HG03135 (cell line): ENCODE results near the gene FNDC8.
A peak's percentile ranks its signal among the peaks of the same experiment; 100 is the strongest.
"Not testable (repeated sequence)": the region's sequence is repeated elsewhere in the genome, so short reads cannot be mapped to it uniquely, and the experiment has no call there.

Source experiments
- ATAC-seq: cut with Tn5 transposase; IDR thresholded peaks from one replicate; pipeline ENCODE4 v1.9.1; 2021; ENCODE audit warnings: mild to moderate bottlenecking, moderate library complexity; ENCODE audit not compliant: unreplicated experiment

The FNDC8 gene

DNA sequence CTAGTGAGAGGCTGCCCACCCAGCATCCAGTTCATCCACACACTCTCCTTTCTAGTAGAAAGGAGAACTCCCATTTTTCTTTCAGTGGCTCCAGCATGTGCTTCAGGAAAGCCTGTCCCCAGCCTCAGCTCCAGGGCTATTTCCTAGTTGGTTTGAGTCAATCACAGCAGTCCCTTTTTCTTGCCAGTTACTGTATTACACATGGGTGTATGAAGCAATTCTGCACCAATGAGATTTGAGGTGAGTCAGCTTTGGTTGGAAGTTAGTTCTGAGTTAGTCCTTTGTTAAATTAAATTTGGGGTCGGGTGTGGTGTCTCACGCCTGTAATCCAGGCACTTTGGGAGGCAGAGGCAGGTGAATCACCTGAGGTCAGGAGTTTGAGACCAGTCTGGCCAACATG lies 26.5 kb upstream of the FNDC8 start:
- ATAC-seq = no peak

DNA sequence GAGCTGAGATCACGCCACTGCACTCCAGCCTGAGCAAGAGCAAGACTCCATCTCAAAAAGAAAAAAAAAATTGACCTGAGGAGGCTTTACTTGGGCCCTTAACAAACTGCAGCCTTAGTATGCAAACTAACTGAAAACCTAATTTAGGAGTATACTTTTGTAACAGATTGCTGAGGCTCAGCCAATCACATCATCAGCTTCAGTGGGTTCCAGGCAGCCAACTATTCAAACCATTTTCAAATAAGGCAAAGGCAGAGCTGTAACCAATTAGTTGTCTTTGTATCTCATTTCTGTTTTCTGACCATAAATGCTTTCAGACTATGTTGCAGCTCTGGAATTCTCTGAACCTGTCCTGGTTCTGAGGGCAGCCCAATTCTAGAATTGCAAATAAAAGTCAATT lies 25.7 kb upstream of the FNDC8 start:
- no peak for ATAC-seq

DNA sequence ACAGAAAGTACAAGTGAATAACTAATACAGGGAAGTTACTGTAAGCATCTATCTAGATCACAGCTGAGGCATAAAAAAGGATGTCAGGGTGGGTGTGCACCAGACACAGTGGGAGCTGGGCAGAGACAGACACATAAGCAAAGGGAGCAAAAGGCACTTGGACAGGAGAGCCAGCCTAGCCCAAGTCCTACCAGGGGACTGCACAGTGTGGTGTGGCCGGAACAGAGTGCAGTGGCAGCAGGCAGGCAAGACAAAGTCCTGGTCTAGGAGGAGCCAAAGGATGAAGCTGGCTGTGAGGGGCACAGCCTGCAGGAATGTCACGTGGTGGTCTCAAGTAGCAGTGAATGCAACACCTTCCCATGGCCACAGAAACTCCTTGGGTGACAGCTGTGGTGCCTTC lies 23.6 kb upstream of the FNDC8 start:
- no peak for ATAC-seq

DNA sequence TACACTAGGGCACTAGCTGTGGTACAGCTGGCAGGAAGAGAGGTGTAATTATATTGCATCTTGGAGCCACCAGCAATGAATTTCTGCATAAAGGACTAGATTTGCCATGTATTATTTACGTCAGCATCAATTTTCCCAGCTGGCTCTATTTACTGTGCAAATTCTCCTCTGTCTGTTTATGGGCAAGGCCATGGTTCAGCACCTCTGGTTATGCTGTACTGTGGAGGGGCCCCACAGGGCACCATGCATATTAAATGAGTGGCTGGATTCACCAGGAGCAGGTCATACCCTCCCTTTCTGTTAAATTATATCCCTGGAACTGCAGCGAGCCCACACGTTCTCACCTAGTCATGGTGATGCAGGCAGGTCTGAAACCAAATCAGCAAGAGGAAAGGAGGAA lies 21.5 kb upstream of the FNDC8 start:
- no peak for ATAC-seq

DNA sequence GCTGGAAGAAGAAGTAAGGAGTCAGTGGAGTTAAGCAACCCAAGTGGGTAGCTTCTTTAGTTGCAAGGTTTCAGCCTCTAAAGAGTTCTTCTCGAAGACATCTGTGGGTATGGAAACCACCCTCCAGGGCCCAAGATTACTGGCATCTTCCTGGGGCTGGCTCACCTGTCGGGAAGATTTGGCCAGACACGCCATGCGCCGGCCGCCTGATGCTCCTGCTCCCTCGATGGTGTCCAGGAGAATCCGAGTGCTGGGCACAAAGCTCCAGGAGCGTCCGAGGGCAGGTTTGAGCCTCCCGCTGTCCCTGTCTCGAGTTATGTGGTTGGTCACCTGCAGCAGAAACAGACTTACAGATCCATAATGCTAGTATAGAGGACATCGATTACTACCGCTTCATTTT lies 20.4 kb upstream of the FNDC8 start:
- ATAC-seq = no peak

DNA sequence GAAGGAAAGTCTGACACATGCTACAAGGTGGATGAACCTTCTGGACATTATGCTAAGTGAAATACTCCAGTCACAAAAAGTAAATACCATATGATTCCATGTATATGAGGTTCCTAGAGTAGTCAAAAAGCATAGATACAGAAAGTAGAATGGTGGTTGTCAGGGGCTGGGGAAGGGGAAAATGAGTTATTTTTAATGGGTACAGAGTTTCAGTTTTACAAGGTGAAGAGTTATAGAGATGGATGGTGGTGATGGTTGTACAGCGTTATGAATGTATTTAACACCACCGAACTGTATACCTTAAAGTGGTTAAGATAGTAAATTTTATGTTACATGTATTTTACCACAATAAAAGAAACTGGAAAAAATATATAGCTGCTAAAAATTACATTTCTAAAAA lies 19.7 kb upstream of the FNDC8 start:
- ATAC-seq = no peak

DNA sequence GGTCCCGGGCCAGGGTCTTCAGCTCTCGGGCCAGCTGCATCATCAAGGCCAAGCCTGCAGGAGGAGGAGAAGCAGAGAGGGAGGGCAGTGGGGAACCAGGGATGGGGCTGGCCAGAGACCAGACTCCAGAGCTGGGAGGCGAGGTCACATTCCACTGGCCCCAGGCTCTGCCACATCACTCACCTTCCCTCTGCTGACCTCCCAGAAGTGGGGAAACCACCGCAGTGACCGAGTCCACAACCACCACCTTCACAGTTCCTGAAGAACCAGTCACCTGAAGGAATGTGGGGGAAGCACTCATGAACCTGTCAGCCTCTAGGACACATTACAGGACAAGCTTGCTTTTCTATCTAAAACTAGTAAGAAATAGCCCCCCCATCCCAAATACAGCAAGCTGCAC lies 18.1 kb upstream of the FNDC8 start:
- no peak for ATAC-seq

DNA sequence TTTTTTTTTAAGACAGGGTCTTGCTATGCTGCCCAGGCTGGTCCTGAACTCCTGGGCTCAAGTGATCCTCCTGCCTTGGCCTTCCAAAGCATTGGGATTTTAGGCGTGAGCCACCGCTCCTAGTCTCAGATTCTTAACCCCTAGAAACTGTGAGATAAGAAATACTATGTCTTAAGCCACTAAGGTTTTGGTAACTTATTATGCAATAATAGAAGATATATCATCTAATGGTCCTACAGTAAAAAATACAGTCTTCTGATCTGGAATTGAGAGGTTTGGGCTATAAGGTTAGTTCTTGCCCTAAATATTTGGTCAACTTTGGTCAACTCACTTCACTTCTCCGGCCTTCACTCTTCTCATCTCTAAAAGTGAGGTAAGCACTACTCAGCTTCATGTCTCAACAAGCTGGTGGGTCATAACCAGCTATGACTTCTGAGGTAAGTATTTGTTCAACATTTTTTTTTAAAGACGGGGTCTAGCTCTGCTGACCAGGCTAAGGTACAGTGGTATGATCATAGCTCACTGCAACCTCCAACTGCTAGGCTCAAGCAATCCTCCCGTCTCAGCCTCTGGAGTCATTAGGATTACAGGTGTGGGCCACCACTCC lies 16.5 kb upstream of the FNDC8 start:
- no peak for ATAC-seq

DNA sequence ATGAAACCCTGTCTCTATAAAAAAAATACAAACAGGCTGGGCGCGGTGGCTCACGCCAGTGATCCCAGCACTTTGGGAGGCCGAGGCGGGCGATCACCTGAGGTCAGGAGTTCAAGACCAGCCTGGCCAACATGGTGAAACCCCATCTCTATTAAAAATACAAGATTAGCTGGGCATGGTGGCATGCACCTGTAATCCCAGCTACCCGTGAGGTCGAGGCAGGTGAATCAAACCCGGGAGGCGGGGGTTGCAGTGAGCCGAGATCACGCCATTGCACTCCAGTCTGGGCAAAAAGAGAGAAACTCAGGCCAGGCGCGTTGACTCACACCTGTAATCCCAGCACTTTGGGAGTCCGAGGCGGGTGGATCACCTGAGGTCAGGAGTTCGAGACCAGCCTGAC lies 10.6 kb upstream of the FNDC8 start:
- not testable (repeated sequence) for ATAC-seq

DNA sequence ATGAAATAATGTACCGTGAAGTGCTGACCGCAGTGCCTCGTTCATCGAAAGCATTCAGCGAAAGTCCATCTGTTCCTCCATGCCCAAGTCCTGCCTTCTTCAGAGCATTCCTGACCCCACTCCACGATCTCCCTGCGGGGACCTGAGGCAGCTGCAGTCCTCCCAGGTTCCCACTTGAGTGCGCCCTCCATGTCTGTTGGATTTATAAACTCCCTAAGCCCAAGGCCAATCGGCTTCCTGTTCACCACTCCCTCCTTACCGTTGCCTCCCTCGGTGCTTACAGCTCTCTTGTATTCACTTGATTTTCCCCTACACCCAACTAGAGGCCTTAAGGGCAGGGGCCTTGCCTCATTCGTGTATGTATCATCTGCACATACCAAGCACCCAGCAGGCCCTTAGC lies 4.6 kb upstream of the FNDC8 start:
- ATAC-seq = no peak

DNA sequence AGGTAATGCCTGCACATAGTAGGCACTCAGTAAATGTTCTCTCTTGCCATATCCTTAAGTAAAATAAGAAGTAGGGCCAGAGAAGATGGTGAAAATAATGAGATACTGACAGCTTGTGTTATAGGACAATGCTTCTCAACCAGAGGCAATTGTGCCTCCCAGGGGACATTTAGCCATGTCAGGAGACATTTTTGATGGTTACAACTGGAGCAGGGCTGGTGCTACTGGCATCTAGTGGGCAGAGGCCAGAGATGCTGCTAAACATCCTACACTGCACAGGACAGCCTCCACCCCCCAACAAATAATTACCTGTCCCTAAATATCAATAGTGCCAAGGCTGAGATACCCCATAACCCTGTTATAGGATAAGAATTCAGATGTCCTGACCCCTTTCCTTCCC lies 3.4 kb upstream of the FNDC8 start:
- ATAC-seq = no peak

DNA sequence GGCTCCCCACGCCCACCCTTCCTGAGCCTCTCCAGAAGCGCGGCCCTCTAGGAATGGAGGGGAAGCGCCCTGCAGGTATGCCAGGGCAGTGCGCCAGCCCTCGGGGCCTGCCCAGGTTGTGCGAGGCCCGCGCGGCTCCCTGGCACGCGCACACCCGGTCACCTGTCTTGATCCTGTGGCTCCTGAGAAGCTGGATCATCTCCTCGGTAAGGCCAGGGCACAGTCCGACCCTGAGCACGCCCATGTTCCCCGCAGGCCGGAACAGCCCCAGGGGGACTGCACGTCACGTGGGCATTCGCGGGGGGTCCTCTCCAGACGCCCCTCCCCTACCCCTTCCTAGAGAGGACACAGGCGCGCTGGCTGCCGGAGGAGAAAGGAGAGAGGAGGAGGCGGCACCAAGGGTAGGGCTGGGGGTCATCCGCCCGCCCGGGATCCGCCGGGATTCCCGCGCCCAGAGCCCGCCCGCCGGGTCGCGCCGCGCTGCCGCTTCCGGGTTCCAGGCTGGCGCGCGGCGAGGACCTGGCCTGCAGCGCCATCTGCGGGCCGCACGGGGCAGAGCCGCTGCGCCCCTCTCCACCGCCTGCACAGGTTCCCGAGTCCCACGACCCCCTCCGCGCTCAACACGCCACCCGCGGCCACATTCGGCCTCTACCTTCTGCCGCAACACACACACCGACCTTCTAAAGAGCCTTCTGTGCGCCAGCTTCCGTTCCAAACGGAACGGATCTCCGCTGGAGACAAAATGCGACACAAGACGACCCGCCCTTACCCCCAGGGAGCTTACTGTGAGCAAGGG lies 1.8 kb upstream of the FNDC8 start, which contains the start of gene RAD51D:
TSS of gene RAD51D (minus strand) at position 491 of the 796 bp plus-strand sequence. CDS start at position 244, 247 bp downstream.
- peak; percentile 75 for ATAC-seq

DNA sequence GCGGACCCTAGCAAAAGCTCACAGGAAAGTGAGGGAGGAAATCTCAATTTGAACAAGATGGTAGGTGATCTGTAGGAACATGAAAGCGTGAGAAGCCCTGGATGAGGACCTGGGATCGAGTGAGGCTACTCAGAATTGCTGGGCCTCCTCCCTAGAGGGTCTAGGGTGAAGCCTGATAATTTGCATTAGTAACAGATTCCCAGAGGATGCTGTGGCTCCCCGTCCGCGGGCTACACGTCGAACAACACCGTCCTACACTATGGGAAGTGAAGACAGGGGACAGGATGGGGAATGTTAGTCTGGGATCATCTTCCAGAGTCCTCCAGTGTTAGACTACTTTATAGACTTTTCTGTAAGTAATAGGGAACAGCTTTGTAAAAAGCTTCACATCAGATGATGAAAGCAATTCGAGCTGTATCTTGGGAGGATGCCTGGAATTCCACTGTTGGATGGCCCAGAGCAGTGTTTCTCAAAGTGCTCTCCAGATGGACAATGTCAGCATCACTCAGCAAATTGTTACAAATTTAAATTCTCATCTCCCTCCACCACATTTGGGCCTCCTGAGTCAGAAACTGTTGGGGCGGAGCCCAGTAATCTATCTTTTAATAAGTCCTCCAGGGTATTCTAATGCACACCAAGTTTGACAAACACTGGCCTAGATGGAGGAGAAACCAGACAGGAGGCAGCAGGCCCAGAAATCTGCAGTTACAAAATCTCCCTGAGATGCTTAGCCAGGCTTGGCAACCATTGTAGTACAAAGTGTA lies 6.5 kb downstream of the FNDC8 start:
- no peak for ATAC-seq

DNA sequence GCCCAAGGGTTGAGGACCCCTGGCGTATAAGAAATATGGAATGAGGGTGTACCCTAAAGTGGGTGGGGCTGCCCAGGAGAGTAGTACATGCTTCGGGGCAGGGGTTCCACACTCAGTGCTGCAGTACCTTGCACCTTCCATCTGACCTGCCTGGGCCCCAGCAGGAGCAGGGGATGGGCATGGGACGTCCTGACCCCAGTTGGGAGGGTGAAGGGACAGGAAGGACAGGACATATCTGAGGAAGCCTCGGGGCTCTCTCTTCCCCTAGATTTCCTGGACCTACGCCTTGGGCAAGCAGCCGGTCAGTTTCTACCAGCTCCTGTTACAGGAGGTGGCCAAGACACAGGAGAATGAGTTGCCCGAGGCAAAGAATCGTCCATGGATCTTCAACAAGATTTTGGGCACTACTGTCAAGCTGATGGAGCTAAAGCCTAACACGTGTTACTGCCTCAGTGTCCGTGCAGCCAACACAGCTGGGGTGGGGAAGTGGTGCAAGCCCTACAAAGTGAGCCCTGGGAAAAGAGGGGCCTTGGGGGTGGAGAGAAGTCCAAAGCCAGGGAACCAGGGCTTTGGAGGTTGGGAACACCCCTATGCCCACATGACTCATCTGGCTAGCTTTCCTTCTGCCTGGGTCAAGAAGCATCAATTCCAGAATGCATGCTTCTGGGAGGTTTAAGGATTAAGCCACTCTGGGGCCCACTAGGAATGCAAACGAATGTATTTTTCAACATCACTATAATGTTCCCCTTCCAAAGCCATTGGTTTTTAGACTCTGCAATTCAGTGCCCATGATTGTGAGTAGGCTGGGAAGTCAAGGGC lies 7.9 kb downstream of the FNDC8 start:
- ATAC-seq = no peak

DNA sequence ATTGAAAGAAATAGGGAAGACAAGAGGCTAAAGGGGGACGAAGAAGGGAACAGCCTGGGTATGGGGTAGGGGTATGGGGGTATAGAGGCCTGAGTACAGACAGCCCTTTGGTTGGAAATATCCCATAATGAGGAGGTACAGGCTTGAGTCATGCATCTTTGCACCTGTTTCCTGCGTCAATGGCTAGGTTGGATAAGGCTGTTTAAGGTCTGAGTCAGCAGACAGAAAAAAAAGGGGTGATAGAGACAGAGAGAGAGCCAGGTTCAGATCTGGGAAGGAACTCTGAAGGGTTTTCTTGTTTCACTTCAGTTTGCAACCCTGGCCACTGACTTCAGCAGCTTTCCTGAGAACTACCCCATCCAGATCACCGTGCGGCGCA lies 8.5 kb downstream of the FNDC8 start:
- no peak for ATAC-seq

DNA sequence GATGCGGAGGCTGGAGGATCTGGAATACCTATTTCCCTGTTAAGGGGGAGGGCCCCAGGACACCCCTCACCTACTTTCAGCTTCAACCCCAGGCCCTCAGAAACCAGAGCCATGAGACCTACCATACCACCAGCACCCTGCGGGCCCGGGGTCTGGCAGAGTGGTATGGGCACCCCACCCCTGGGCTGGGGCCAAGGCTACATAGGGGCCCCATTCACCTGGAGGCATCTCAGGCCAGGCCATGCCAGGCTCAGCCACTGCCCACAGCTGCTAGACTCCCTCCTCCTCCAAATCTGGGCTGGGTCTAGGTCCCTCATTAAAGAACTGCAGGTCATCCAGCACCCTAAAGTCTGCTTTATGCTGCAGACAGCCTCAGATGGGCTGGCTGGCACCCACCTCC lies 9.0 kb downstream of the FNDC8 start:
- no peak for ATAC-seq

DNA sequence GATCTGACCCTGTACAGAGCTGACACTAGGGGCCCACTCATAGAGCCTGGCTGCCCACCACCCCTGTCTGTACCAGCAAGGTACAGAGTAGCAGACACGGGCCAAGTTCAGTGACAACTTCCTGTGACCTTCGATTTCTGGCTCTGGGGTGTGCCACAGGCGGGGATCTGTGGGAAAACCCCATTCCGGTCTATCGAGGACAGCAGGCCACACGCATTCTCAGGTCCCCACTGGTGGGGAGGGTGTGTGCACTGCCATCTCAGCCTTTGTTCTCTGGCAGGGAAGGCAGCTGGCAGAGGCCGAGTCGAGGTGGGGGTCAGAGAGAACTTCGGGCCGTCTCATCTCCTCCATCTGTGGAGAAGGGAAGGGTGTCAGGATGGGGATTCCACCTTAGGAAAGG lies 10.7 kb downstream of the FNDC8 start:
- ATAC-seq = no peak

DNA sequence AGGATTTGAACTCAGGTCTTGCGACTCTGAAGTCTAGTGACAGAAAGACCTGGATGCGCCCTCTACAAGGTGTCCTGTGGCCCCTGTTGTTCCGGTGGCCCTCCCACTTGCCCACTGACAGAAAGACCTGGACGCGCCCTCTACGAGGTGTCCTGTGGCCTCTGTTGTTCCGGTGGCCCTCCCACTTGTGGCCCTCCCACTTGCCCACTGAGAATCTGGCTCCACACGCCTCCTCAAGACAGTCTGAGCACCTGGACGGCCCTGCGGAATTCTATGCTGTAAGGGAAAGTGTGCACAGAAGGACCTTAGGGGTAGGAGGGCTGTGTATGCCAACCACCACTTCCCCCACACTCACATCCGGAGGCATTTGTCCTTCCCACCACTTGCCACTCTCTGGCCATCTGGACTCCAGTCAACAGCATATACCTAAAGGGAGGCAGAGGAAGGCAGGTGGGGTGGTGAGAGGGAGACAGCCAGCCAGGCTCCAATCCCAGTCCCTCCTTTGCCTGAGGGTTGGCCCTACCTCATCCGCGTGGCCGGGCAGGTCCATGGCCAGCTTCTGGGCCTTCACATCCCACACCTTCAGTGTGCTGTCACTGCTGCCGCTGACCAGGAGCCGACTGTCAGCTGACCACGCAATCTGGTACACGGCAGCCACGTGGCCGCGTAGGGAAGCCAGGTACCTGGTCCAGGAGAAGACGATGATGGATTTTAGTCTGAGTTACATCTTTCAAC lies 11.6 kb downstream of the FNDC8 start:
- ATAC-seq = no peak

DNA sequence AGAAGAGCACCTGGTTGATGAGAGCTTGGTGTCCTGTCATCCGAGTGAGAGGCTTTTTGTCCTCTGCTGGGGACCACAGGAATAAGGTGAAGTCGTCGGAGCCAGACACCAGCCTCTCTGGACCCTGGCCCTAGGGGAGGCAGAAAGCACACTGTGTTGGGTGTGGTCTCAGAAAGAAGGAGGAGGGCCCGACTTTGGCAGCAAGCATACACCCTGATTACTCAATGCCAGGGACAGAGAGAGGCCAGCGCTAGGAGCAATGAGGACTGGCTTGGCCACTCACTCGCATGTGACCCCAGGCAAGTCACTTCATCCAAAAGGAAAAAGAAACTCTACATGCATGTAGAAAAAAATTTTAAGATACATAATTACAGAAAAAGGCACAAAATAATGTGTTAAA lies 13.9 kb downstream of the FNDC8 start:
- ATAC-seq = no peak

DNA sequence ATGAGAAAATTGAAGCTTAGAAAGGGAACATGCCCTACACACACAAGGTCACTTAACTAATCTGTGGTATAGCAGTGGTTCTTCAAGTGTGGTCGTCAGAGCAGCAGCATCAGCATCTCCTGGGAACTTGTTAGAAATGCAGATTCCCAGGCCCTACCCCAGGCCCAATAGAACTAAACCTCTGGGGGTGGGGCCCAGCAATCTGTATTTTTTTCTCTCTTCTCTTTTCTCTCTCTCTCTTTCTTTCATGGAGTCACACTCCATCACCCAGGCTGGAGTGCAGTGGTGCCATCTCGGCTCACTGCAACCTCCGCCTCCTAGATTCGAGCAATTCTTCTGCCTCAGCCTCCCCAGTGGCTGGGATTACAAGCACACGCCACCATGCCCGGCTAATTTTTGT lies 16.8 kb downstream of the FNDC8 start:
- no peak for ATAC-seq
